AG09319 (cell line): ENCODE measurements around the gene LYPD1.

Experiments used
- DNase-seq: peaks from one replicate; pipeline ENCODE4 v3.0.0-alpha.2; 2010; ENCODE audit warnings: low read depth; ENCODE audit errors: extremely low read depth
- TF ChIP-seq, protein P1 (sequence below): IDR thresholded peaks from 2 replicates; pipeline ENCODE4 v1.5.1; 2011; ENCODE audit warnings: low read depth, mild to moderate bottlenecking, inconsistent platforms, low read length, moderate library complexity

LYPD1 gene

DNA sequence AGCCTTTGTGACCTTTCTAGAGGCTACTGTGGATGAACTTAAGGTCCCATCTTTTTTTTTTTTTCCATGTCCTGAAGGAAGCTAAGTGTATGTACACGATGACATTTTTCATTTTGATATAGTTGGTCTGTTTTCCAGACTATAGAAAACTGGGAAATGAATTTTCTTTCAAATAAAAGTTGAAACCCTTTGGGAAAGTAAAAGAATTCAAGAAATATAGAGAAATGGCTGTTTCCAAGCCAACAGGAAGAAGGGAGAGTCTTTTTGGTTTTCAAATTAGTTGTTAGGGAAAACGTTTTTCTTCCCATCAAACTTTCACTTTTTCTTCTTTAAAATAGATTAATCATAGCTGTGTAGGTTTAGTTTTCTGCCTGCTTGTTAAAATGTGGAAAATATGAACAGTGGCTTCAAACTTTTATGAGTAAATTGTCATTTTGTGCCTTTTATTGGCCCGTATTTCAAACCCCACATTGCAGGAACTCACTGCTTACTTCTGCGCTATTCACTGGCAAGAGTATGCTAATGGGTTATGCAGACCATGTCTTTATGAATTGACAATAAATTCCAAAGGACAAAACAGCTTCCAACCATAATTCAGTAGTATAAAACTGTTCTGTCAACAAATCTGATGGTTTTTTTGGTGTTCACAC is 27.7 kb upstream of the LYPD1 start:
- TF ChIP-seq, protein P1, sequence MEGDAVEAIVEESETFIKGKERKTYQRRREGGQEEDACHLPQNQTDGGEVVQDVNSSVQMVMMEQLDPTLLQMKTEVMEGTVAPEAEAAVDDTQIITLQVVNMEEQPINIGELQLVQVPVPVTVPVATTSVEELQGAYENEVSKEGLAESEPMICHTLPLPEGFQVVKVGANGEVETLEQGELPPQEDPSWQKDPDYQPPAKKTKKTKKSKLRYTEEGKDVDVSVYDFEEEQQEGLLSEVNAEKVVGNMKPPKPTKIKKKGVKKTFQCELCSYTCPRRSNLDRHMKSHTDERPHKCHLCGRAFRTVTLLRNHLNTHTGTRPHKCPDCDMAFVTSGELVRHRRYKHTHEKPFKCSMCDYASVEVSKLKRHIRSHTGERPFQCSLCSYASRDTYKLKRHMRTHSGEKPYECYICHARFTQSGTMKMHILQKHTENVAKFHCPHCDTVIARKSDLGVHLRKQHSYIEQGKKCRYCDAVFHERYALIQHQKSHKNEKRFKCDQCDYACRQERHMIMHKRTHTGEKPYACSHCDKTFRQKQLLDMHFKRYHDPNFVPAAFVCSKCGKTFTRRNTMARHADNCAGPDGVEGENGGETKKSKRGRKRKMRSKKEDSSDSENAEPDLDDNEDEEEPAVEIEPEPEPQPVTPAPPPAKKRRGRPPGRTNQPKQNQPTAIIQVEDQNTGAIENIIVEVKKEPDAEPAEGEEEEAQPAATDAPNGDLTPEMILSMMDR, result no peak
- DNase-seq, result no peak

- TF ChIP-seq, protein P1, result no peak
- peak; percentile 27 for DNase-seq
Measured at GRCh38 chr2:132692816-132693215, 22.8 kb upstream of the LYPD1 start.

DNA sequence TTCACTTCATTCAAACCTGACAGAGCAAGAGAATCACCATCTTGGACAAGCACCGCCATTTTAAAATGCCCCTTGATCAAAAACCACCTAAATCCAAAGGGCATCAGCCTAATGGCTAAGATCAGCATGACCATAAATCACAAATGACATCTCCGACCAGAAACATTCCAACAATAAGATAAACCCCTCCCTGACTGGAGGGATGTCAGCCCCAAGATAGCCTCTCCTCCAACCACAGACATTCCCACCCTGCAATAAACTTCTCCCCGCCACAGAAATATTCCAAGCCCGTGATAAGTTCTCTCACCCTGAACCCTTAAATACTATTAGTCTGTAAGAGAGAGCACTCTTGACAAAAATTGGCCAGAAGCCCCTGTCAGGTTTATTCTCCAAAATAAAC is 21.6 kb upstream of the LYPD1 start:
- TF ChIP-seq, protein P1, result no peak
- no peak for DNase-seq

DNA sequence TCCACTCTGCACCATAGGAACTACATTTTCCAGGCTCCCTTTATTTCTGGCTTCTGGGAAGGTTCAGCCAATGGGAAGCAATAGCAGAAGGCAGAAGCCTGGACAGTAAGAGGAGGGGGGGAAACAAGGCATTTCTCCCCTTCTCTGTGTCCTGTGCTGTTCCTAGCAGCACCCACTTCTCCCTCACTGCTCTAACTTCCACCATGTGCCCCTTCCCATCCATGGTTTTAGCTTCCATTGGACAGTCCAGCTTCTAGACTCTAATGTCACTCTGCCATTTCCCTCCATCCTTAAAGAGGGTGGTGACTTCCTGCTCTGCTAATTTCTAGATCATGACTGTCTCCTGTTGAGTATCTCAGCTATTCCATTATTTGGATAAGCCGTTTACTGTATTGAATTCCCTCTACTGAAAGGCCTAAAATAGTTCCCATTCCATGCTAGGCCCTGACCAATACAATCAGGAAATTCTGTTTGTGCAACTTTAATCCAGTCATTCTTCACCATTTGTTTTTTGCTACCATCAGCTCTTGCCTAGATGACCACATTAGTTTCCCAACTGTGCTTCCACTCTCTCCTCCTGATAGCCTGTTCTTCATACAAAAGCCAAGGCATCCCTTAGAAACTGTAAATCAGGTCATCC is 20.8 kb upstream of the LYPD1 start:
- TF ChIP-seq, protein P1, result no peak
- peak; percentile 19 for DNase-seq

GRCh38 chr2:132681766-132682165 is 11.8 kb upstream of the LYPD1 start:
- no peak for DNase-seq
- TF ChIP-seq, protein P1, result no peak

- no peak for DNase-seq
- TF ChIP-seq, protein P1, result no peak
Measured at GRCh38 chr2:132680544-132680943, 10.5 kb upstream of the LYPD1 start.

DNA sequence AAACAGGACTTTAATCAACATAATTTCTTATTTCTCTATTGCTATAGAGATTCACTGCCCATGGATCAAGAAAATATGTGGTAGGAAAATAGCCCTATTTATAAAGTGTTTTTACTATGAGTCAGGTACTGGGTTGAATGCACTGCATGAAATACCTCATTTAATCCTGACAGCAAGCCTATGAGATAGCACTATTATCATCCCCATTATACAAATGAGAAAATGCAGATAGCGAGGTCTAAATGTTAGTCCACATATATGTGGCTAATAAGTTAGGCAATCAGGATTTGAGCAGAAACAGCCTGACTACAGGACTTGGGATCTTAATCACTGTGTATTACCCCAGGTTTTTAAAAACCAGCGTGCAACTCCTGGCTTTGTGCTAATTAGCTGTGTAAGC is 8.5 kb upstream of the LYPD1 start:
- TF ChIP-seq, protein P1, result no peak
- DNase-seq, result no peak
